Inflammatory macrophage treated with lipopolysaccharide for 4 hours (primary cell): Measurements from ENCODE around the gene LAMA2.

Source experiments
- DNase-seq: peaks from one replicate; pipeline ENCODE4 v3.0.0-alpha.2; 2020

The LAMA2 gene

DNA sequence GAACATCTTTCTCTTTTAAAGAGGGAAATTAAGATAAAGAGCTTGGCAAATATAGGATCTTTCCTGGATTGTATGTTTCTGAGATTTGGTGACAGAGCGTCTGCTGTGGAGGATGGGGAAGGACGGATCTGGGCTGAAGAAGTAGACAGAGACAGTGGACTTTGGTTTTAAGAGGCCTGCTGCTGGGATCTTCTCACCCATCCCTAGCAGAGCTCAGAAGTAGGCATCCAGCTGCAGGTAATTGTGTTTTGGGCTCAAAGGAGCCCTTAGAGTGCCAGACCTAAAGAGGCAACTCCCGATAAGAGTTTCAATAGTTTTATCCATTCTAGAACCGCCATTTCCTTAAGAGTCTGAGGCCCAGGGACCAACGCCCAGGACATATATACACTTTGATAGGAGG lies 20.8 kb downstream of the LAMA2 start:
- DNase-seq = no peak

DNA sequence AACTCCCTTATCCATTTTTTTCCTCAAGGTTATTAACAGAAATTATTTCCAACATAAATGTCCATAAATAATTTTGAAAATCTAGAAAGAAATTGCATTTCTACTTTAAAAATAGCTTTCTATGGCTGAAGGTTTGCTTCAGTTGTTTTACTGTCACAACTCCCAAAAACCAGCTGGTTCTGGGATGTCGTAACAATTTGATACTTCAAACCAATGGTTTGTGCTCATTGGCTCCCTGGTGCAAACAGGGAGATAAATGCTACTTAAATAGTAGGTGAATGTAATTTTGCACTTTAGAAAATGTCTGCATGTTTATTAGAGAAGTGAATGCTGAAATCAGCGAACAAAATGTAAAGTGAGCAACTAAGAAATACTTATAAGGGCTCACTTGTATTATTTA lies 31.1 kb downstream of the LAMA2 start:
- DNase-seq = no peak

DNA sequence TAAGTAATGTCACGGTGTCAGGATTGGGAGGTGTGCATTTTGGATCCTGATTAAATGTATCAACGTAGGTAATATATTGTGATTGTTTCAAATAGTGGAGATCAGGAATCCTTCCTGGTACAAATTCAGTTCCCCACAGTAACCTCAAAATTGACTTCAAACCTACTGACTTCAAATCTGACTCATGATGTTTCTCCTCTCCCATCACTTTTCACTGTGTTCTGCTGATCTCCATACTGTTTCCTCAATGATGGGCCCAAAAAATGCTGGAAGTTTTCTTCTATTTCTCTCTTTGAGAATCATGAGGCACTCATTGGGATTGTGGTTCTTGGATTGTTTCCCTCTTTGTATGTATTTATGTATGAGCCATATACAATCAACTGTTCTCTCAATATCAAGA lies 35.9 kb downstream of the LAMA2 start:
- no peak for DNase-seq

DNA sequence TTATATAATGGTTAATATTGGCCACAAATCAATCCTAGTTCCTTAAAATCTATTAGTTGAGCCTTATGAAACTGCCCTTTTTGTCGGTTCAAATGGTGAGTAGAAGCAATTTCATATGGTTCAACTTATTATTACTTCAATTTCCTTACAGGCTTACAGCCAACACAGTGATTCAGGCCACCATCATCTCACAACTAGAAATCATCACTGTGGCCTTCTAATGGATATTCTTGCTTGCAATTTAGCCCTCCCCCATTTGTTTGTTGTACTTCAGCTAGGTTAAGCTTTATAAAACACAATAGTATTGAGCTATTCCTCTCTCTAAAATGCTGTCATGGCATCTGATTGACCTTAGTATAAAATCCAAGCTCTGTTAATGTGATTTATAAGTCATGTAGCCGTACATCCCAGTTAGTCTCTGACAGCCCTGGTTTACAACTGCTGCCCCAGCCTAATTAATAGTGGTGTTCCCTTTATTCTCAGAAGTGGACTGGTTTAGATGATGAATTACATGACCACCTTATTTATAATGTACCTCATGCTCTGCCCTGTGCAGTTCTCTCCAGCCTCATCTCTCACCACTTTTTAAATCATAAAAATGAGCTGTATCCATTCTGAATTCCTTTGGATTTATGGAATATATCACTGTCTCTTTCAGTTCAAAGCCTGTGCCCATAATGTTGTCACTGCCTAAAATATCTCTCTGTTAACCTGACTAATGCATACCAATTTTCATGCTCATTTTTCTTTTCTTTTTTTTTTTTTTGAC lies 36.7 kb downstream of the LAMA2 start:
- DNase-seq = no peak

DNA sequence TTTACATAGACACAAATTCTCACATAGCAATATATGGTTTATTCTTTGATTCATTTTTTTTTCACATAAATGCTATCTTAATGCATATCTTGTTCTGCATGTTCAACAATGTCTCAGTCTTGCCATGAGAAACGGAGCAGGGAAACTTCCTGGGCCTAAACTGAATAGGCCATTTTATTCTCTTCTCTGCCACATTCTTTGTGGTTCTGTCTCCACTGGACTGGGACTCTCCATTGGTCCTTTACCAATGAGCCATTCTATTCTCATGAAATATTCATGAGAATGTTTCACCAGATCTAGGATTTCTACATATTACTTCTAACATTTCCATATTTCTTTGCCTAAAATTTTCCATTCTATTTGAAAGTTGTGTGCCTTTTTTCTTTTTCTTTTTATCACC lies 42.8 kb downstream of the LAMA2 start:
- DNase-seq = no peak

DNA sequence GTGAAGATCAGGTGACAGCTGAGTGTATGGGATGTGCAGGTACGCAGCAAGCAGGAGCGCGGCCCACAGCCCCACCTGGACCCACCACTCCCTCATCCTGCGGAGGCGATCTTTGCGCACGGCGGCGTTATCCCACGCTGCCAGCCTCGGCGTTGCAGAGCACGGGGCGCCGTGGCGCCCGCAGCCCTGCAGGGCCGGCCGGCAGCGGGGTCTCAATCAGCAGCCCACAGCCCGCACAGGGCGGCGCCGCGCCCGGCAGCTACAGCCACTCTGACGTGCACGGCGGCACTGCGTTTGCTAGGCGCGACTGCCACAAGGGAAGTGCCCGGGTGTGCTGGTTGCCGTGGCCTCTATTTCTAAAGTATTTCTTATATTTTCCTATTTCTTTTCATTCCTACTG lies 46.9 kb downstream of the LAMA2 start:
- DNase-seq = no peak

DNA sequence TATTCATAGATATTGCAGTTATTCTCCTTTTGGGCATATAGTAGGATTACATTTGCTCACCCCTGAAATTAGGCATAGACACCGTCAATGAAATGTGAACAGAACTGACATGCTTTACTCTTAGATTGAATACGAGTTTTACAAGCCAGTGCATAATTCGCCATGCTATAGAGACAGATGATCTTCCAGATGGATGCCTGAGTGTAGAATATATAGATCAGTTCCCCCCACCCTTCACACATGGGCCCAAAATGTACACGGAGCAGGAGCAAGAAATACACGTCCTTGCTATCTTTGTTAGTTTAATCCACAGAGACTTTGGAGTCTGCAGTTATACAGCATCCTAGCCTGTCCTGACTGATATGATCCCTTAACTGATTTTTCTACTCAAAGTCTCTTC lies 47.4 kb downstream of the LAMA2 start:
- DNase-seq = no peak

DNA sequence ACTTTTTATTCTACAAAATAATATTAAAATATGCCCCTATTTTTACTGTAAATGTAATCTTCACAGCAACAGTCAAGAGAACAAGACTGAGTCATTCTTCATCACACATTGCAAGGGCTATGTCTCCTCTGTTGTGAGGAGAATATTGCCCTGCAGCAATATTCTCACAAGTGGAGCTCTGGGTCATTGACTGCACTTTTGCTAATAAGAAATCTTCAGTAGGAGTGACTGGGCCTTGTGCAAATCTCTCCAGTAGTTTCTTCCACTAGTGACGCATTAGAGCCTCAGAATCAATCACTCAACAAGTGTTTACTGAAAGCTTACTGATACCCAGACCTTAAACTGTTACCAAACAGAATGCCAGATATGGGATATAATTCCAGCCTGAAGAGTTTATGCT lies 49.1 kb downstream of the LAMA2 start:
- DNase-seq = no peak

DNA sequence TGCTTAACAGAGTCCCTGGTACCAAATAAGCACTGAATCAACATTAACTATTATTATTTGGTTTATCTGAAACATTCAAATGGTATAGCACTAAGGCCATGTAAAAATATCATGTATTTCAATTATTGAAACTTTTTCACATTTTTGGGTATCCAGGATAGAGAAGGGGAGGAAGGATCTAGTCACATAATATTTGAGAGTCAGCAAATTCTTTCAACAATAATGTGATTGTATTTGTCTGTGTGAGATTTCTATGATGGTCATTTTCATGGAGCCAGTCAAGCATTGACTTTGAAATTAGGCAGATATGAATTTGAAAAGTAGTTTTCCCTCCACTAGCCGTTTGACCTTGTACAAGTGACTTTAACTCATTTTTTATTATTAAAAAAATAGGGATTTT lies 67.9 kb downstream of the LAMA2 start:
- no peak for DNase-seq

DNA sequence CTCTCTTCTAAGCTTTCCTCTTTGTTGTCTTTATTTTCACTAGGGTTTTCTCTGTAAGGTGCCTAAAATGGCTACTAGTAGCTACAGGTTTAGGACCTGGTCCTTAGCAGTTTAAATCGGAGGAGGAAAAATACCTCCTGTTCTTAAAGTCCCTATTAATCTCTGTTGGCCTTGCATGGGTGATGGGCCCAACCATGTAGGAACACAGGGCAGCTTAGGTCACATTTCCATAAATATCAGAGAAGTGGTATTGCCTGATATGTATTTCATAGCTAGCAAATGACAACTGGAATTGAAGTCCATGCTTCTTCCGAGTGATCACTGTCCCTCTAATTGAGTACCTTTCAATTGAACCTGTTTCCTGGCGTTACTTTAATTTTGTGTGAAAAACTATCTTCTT lies 70.0 kb downstream of the LAMA2 start:
- no peak for DNase-seq

DNA sequence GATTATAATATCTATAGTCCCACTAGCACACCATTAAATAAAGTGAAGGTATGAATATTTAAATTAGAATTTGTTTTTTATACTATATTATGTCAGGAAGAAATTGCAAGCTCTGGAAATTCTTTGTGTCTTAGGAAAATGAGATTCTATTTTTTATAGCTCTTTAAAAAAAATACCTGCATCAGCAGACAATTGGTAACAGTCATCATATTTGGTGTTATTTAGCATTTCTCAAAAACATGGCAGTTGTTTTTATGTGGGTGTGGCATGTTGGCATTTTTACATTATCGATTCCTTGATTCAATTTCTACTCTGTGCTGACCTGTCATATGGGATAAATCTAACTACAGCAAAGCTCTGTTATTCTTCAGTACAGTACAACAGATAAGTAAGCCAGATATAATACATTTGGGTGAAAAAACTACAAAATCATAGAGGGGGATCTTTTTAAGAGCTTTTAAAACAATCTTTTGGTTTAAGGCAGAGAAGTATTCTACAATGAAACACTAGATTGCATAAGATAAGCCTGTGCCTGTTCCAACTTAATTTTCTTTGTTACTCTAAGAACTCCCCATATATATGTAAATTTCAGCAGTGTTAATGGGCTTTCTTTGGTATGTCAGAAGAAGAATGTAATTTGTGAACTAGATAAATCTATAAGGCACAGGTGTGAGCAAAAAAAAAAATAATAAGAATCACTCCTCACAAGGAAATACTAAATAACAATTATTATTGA lies 71.5 kb downstream of the LAMA2 start:
- DNase-seq = no peak

DNA sequence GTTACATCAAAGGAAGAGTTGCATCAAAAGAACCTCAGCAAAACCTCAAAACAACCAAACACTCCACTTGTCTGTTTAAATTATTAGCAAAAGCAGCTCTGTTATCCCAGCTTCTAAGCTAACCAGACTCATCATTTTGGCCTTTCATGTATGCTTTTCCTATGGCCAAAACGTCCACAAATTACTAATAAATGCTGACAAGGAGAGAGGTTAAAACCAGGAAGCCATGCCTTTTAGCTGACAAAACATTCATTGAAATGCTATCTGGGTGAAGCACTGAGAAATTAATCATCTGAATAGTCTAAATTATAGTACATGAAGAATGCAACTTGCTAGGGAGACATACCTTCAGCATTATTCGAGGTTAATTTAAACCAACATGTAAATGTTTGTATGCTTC lies 80.6 kb downstream of the LAMA2 start:
- no peak for DNase-seq

DNA sequence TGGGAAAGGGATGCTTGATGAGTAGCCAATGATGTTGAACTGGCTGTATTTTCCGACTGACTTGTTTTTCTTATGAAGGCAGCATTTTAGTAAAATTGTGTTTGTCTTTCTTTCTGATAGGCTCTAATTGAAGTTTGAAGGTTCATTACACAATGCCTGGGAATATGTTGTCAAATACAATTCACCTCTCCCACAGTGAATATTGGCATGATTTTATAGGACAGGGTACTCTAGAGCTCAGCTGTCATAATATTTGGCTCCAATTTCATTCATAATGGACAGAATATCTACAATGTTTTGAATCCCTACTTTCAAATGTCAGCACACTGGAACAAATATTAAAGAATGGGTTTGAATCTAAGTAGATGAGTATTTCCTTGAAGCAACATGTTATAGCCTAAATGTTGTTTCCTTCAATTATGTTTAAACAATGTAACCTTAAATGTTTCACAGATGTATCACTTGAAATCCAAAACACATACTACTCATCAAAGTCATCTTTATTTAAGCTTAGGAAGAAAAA lies 81.4 kb downstream of the LAMA2 start:
- DNase-seq = no peak

DNA sequence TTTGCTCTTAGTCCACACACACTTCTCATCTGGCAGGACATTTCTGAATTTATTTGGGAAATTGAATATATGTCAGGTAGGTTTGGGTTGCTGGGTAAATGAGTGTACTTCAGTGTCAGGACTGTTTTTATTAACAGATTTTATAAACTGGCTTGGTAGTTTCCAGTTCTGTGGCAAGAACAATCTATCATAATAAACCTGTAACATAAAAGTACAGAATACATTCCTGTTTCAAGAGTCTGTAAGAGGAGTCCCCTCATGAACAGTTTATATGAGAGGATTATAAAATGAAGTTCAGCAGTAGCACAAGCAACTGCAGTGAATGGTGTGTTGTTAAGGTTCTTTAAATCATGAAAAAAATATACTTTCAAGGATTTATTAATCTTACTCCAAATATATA lies 81.8 kb downstream of the LAMA2 start:
- DNase-seq = no peak

DNA sequence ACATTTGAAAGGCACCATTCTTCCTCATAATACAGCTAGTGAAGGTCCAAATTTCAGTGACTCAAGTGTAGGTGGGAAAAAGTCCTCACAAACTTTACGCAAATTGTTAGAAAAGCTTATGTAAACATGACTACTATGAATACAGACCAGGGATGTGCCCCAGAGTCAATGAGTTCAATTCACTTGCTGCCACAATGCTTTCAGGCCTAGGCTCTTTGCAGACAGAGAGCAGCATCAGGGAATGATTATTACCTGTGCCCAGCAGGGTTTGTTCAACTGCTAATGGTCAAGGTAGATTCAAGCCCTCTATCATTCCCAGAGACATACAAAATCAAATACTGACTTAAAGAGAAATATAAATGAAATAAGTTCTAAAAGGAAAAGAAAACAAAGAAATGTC lies 84.0 kb downstream of the LAMA2 start:
- DNase-seq = no peak

DNA sequence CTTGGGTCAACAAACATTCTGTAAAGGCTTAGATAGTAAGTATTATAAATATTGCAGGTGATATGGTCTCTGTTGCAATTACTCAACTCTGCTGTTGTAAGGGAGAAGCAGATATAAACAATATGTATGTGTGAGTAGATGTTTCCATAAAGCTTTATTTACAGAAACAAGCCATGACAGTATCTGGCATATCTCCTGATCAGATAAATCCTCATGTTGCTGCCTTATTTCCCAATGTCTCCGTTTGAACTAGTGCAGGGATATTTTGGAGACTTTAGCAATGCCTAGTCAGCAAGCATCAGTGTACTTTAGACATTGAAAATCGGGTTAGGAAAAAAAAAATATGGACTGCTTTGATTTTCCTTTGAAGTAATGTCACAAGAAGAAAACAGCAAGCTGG lies 96.1 kb downstream of the LAMA2 start:
- DNase-seq = no peak

DNA sequence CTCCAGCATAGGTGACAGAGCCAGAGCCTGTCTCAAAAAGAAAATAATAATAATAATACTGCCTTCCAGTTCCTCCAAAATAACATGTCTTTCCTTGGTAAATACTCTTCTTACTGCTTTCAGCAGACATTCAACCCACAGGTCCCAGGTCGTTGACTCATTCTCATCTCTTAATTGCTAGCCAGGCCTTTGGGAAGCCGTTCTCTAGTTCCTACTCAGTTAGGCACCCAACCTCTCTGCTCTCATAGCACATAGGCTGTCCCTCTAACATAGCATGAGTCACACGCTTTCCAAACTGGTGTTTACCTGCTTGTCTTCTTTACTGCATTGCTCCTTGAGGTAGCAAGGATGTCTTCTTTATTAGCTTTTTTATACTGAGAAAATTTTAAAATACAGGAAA lies 98.8 kb downstream of the LAMA2 start:
- no peak for DNase-seq

DNA sequence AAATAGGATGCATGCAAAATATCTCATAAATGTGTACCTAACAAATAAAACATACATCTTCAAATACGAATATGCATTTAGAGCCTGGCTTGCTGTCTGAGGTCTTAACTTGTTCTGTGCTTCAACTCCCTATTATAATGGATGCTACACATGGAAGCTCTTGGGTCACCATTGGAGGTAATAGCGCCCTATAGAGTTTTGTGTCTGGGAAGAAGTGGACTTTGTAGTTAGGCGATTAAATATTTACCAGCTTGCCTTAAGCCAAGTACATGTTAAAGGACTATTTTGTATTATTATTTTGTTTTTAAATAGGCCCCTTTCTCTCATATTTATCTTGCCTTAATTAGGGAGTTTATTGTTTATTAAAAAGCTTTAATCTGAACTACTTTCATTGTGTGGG lies 107.4 kb downstream of the LAMA2 start:
- no peak for DNase-seq

DNA sequence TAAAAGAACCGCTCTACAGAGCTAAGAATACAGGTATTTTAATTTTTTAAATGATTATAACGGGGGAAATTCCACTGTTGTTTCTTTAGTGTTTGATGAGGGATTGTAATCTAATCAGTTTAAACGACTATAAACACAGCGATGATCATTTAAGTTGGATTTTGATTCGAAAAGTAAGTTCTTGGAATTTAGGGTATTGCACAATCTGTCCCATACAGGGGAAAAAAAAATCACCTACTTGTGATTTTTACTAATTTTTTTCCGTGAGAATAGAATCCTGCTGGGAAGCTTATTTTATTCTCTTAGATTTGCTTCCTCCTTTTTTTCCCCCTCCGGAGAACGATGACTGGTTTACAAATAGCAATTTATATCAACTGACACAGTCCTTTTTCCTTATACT lies 108.0 kb downstream of the LAMA2 start:
- DNase-seq = no peak

DNA sequence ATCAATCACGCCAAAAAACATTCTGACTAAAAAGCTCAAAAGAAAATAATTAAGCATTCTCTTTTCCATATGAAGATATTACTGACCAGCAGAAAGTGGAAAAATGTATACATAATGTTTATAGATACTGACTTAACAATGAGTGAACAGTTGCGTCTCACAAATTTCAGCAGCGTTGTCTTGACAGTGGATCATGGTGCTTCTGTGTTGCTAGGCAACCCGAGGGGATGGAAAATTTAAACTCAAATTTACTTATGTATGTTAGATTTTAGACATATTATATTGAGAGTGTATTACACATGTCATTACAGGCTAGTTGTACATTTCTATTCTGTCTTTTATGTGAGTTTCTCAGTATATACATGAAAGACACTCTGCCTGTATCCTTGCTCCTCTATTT lies 110.2 kb downstream of the LAMA2 start:
- no peak for DNase-seq

DNA sequence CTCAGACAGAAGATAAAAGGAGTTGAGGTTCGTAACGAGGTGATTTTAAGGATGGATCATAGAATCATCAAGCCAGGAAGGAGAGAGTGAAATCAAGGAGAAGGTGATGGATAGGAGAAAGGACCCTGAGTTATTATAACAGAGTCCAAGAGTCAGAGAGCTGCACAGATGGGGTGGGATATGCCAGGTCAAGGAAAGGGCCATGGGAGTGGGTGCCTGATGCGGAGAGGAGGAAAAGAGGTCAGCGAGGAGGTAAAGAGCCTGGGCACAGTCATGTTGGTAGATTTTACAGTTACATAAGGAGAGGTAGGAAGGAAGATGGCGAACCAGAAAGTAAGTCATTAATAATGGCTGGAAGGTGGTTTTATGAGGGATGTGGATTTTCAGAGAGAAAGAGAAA lies 114.9 kb downstream of the LAMA2 start:
- DNase-seq = no peak

DNA sequence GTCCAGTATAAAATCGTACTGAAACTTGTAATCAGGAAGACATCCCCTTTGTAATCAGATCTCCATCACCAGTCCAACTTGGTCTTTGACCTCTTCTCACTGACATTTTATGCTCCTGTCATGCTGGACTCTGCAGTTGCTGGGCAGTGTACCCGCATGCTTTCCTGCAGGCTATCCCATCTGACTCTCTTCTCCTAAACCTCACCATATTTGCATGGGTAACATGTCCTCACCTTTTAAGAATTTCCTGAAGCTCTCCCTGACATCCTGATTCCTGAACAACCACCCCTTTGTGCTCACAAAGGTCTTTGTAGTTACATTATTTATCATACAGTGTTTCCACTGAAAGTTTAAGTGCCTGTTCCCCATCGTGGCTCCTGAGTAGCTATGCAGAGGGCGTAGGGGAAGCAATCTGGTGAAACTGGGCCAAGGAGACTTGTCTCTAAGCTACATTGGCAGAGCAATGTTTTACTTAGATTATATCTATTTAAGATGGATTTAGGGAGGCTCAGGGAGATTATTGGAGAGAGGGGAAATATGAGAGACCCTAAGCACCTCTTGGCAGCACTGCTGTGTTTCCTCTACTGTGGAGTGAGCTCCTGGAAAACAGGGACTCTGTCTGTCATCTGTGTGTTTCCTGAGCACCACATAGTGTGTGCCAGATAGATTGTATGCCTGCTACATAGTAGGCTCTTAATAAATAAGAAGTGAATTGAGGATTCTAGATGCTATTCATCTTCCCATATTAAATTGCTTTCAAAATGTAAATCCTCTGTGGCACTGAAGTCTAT lies 124.0 kb downstream of the LAMA2 start:
- DNase-seq = no peak

DNA sequence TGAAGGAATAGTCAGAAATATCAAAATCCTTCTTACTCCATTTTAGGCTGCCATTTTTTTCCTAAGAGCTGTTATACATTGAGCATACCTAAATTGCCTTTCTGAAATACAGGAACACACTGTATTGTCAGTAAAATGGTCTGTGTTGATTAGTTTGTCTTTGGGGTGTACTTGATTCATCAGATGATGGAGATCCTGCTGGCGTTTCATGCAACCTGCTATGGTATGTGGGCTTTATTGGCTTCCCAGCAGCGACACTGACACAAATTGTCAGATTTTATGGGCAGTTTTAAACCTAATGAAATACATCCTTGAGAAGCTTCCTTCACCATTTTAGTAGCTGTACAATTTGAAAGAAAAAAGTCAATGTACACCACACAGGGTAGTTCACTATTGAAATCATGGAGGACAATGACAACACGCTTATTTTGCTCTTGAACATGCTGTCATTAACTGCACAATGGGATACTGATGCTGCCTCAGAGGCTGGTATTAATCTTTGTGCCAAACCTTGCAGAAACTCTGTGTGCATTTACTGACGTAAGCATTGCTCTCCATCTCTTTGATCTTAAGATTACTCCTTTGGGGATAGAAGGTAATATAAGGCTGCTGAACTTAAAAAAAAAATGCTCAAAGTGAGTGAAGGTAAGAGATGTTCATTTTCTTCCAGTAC lies 124.9 kb downstream of the LAMA2 start:
- DNase-seq = no peak
